ENCODE results near the gene MIER3.

DNA sequence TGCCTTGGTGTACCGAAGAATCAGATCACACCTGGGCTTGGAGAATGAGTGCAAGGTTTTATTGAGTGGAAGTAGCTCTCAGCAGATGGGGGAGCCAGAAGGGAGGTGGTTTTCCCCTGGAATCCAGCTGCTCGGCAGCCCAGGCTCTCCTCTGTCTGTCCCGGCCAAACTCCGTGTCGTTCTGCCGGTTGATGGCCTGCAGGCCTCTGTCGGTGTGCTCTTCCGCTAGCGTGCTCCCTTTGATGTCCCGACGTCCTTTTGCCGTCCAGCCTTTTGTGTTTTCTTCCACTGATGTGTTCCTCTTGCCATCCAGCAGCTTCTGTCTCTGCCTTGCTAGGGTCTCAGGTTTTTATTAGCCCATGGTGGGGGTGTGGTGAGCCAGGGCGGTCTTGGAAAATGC, 28.0 kb upstream of the MIER3 start:
- TF ChIP-seq, protein P1, sequence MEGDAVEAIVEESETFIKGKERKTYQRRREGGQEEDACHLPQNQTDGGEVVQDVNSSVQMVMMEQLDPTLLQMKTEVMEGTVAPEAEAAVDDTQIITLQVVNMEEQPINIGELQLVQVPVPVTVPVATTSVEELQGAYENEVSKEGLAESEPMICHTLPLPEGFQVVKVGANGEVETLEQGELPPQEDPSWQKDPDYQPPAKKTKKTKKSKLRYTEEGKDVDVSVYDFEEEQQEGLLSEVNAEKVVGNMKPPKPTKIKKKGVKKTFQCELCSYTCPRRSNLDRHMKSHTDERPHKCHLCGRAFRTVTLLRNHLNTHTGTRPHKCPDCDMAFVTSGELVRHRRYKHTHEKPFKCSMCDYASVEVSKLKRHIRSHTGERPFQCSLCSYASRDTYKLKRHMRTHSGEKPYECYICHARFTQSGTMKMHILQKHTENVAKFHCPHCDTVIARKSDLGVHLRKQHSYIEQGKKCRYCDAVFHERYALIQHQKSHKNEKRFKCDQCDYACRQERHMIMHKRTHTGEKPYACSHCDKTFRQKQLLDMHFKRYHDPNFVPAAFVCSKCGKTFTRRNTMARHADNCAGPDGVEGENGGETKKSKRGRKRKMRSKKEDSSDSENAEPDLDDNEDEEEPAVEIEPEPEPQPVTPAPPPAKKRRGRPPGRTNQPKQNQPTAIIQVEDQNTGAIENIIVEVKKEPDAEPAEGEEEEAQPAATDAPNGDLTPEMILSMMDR (IDR thresholded peaks at IDR 0.05) = no peak
- TF ChIP-seq POLR2A (IDR thresholded peaks at IDR 0.05) (no peak), POLR2AphosphoS5 (IDR thresholded peaks at IDR 0.05) (no peak), EP300 (IDR thresholded peaks at IDR 0.05) (no peak)
